Subcutaneous adipose tissue (tissue), 4 donors: ENCODE measurements around the gene MALT1. TPM values are rescaled to one million over a fixed set of nuclear protein-coding genes. Genes with fewer than 3 reads are reported as not detected.

Experiments
- total RNA-seq, 4 donors: library from RNA; depleted of rRNA; stranded (reverse); fragments of >200 nt; gene quantifications; one replicate each; pipeline ENCODE4 v1.1.0, GENCODE V29; 2016
- TF ChIP-seq, protein P1 (sequence below): fragments of 450-650 bp; IDR thresholded peaks from one replicate; pipeline ENCODE4 v1.5.1; 2016; ENCODE audit warnings: low read depth, mild to moderate bottlenecking, control low read depth, antibody characterized with exemption, moderate library complexity

Gene MALT1
- total RNA-seq, 4 donors from 2014 or later, result 26.0 to 32.3 (median 29.7) TPM

GRCh38 chr18:58668211-58668610 is 3.1 kb upstream of the MALT1 start:
- TF ChIP-seq, protein P1, sequence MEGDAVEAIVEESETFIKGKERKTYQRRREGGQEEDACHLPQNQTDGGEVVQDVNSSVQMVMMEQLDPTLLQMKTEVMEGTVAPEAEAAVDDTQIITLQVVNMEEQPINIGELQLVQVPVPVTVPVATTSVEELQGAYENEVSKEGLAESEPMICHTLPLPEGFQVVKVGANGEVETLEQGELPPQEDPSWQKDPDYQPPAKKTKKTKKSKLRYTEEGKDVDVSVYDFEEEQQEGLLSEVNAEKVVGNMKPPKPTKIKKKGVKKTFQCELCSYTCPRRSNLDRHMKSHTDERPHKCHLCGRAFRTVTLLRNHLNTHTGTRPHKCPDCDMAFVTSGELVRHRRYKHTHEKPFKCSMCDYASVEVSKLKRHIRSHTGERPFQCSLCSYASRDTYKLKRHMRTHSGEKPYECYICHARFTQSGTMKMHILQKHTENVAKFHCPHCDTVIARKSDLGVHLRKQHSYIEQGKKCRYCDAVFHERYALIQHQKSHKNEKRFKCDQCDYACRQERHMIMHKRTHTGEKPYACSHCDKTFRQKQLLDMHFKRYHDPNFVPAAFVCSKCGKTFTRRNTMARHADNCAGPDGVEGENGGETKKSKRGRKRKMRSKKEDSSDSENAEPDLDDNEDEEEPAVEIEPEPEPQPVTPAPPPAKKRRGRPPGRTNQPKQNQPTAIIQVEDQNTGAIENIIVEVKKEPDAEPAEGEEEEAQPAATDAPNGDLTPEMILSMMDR, result no peak

- TF ChIP-seq, protein P1, result no peak
These were observed 2.4 kb upstream of the MALT1 start for GRCh38 chr18:58668897-58669296.

- TF ChIP-seq, protein P1, result no peak
These were observed 1.4 kb upstream of the MALT1 start for GRCh38 chr18:58669731-58670378.

- TF ChIP-seq, protein P1, result no peak
These were observed 708 bp upstream of the MALT1 start for GRCh38 chr18:58670404-58671110.

- TF ChIP-seq, protein P1, result no peak
These were observed 633 bp downstream of the MALT1 start for GRCh38 chr18:58671632-58672564.

DNA sequence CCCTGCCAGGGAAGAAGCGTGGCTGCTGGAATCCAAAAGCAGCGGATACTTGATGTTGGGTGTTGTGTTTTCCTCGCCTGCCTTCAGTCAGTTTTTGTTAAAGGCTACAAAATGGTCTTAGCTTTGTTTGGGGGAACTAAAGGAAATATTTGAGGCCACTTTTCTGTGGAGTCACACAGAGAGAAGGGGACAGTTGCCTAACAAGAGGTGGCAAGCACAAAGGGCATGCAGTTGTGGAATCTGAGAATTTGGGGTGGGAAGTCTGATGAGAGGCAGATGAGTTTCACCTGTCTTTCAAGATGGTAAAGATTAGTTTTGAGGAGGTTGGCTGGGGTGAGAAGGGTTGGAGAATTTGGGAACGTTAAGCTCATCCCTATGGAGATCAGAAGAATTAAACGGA is 2.9 kb downstream of the MALT1 start:
- TF ChIP-seq, protein P1, result no peak

DNA sequence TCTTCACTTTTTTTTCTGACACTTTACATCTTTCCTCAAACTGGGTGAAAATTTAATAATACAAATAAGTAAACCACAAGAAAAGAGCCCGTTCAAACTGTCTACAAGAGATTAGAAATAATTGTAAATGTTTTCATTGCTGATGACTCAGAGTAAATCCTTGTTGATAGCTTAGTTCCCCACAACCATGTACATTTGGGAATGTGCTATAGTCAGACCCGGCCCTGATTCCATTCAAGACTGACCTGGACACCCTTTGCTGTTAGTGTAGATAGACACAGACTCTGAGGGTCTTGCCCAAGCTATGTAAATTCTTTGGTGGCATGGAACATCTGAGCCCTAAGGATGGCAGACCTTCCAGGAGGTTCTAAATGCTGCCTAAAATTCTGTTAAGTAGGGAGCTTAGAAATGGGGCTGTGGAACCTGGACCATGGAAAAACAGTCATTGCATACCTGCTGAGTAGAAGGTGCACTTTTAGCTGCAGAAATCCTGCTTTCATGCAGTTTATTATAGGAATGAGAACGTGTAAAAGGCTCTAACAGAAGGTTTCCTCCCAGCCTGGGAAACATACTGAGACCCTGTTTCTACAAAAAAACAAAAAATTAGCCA is 3.7 kb downstream of the MALT1 start:
- TF ChIP-seq, protein P1, result no peak
